K562 (cell line): Measurements from ENCODE around the gene ATP5F1A. TPM values are rescaled to one million over a fixed set of nuclear protein-coding genes. Genes with fewer than 3 reads are reported as not detected.
"Not testable (repeated sequence)": the region's sequence is repeated elsewhere in the genome, so short reads cannot be mapped to it uniquely, and the experiment has no call there.

Experiments used
- ATAC-seq: fragments of 200-7000 bp; cut with Tn5 transposase; 3 replicates; pipeline ENCODE4 v1.9.1; 2020; ENCODE audit warnings: moderate library complexity
- BruUV-seq: library from RNA; stranded (reverse); fragments of 400-500 nt; replicated peaks from 2 replicates; lab custom pipeline; 2021; lab: Mats Ljungman, UMichigan
- CTCF ChIA-PET: fragments of 300-600 bp; formaldehyde crosslinking; extraction: SDS; loops from one replicate; lab custom pipeline; 2021; ENCODE audit warnings: low intra/inter-chr PET ratio; lab: Yijun Ruan, JAX
- POLR2A ChIA-PET: fragments of 300-600, 350-650 bp; sonication (Branson Sonifier 250); formaldehyde crosslinking; extraction: SDS; loops from one replicate; lab custom pipeline; 2021; ENCODE audit warnings: antibody characterized with exemption, inconsistent platforms; lab: Yijun Ruan, JAX
- DNase-seq, 4 experiments: peaks; one replicate each; pipeline versions ENCODE4 v3.0.0 to v3.0.0-alpha.2; 2011 to 2018; ENCODE audit warnings: low spot score in 3 of 4, mixed read lengths in 3 of 4; ENCODE audit errors: extremely low read depth in 1 of 4
- FAIRE-seq: peaks from 2 replicates; lab custom pipeline; 2011; peaks lifted over from hg19 to GRCh38; lab: Jason Lieb, UNC
- H2AFZ ChIP-seq: 2 replicates; pipeline ENCODE4 v1.6.0; 2011; ENCODE audit warnings: low read depth, low read length, control low read depth, inconsistent platforms
- H3K27ac ChIP-seq: fragments of 200-600 bp; 3 replicates; pipeline ENCODE4 v1.8.0; 2011; ENCODE audit warnings: low read depth, mild to moderate bottlenecking, control low read depth, inconsistent platforms, low read length, moderate library complexity, mixed read lengths; ENCODE audit errors: extremely low read depth
- H3K27me3 ChIP-seq, 2 experiments: fragments of 300-600 bp in 1 of 2; 2 replicates in 1 of 2; 3 replicates in 1 of 2; pipeline versions ENCODE4 v1.6.0 to v1.8.0; 2011; ENCODE audit warnings: inconsistent platforms in 2 of 2, low read length in 2 of 2, mild to moderate bottlenecking in 1 of 2, mixed read lengths in 1 of 2, moderate library complexity in 1 of 2; ENCODE audit not compliant: control insufficient read depth in 2 of 2, insufficient read depth in 2 of 2
- H3K36me3 ChIP-seq: fragments of 300-600 bp; 3 replicates; pipeline ENCODE4 v1.8.0; 2011; ENCODE audit warnings: mild to moderate bottlenecking, low read length, inconsistent platforms; ENCODE audit not compliant: control insufficient read depth, insufficient read depth
- H3K4me1 ChIP-seq, 2 experiments: fragments of 200-600 bp in 1 of 2; replicated peaks in 1 of 2; 2 replicates in 1 of 2; 3 replicates in 1 of 2; pipeline versions ENCODE4 v1.5.1 to v1.8.0; 2011; ENCODE audit warnings: inconsistent platforms in 2 of 2, low read length in 2 of 2, mild to moderate bottlenecking in 1 of 2, mixed read lengths in 1 of 2, moderate library complexity in 1 of 2; ENCODE audit not compliant: control insufficient read depth in 2 of 2, insufficient read depth in 2 of 2
- H3K4me2 ChIP-seq: 2 replicates; pipeline ENCODE4 v1.6.1; 2011; ENCODE audit warnings: low read length, control low read depth, inconsistent platforms, mixed read lengths; ENCODE audit not compliant: insufficient read depth
- H3K4me3 ChIP-seq: fragments of 200-600 bp; sonication (generic), shearing (Covaris generic); 2 replicates; pipeline ENCODE4 v1.5.1; 2016; ENCODE audit warnings: control low read depth, inconsistent platforms
- H3K79me2 ChIP-seq: fragments of 200-600 bp; 3 replicates; pipeline ENCODE4 v1.8.0; 2011; ENCODE audit warnings: low read length, inconsistent platforms; ENCODE audit not compliant: control insufficient read depth, insufficient read depth
- H3K9ac ChIP-seq, 2 experiments: 2 replicates each; pipeline versions ENCODE4 v1.6.0 to v1.6.1; 2011; ENCODE audit warnings: low read depth in 2 of 2, low read length in 2 of 2, control low read depth in 1 of 2, inconsistent platforms in 1 of 2, mild to moderate bottlenecking in 1 of 2, mixed read lengths in 1 of 2; ENCODE audit not compliant: insufficient read depth in 1 of 2
- H3K9me1 ChIP-seq: one replicate; pipeline ENCODE4 v1.6.0; 2011; ENCODE audit warnings: inconsistent platforms, mild to moderate bottlenecking, low read length, moderate library complexity; ENCODE audit not compliant: control insufficient read depth, insufficient read depth
- H3K9me3 ChIP-seq: replicated peaks from 2 replicates; pipeline ENCODE4 v1.5.1; 2011; ENCODE audit warnings: low read depth, low read length, inconsistent platforms; ENCODE audit not compliant: control insufficient read depth, insufficient read depth
- H4K20me1 ChIP-seq: replicated peaks from 2 replicates; pipeline ENCODE4 v1.6.1; 2011; ENCODE audit warnings: low read length, inconsistent platforms, mixed read lengths; ENCODE audit not compliant: control insufficient read depth, insufficient read depth
- HDAC8 ChIP-seq: fragments of 450-650 bp; IDR thresholded peaks from 2 replicates; pipeline ENCODE4 v1.6.1; 2016; ENCODE audit warnings: mild to moderate bottlenecking, missing genetic modification characterization, moderate library complexity, missing compliant biosample characterization
- MIER1 ChIP-seq: fragments of 450-650 bp; IDR thresholded peaks from 2 replicates; pipeline ENCODE4 v1.6.1; 2016; ENCODE audit warnings: antibody characterized with exemption, mild to moderate bottlenecking, low read depth
- POLR2AphosphoS2 ChIP-seq: IDR thresholded peaks from 2 replicates; pipeline ENCODE4 v1.6.1; 2012; ENCODE audit warnings: low read length, improper control_type of control experiment
- POLR2B ChIP-seq: fragments of 450-650 bp; IDR thresholded peaks from 2 replicates; pipeline ENCODE4 v1.6.1; 2018; ENCODE audit warnings: low read depth; ENCODE audit not compliant: partially characterized antibody
- POU5F1 ChIP-seq: fragments of 150-350 bp; IDR thresholded peaks from 2 replicates; pipeline ENCODE4 v1.6.1; 2014; ENCODE audit warnings: borderline replicate concordance, low read length, low read depth, mild to moderate bottlenecking; ENCODE audit not compliant: partially characterized antibody
- SIN3B ChIP-seq: fragments of 450-650 bp; IDR thresholded peaks from 2 replicates; pipeline ENCODE4 v1.6.1; 2017; ENCODE audit warnings: low read depth, mild to moderate bottlenecking, moderate library complexity
- TBP ChIP-seq: optimal IDR thresholded peaks from 2 replicates; pipeline ENCODE3; 2011; ENCODE audit warnings: low read depth, low read length, improper control_type of control experiment
- TFAM ChIP-seq: fragments of 250-450 bp; sonication (Bioruptor Pico); conservative IDR thresholded peaks from 2 replicates; pipeline ENCODE4 v1.5.0; 2021; ENCODE audit warnings: mild to moderate bottlenecking, moderate library complexity
- TRIM28 ChIP-seq: fragments of 450-650 bp; IDR thresholded peaks from 2 replicates; pipeline ENCODE4 v1.6.1; 2017
- ZNF143 ChIP-seq: sonication (generic); formaldehyde crosslinking; IDR thresholded peaks from 2 replicates; pipeline ENCODE4 v1.9.0; 2022; ENCODE audit warnings: mild to moderate bottlenecking, missing genetic modification reagents
- ZNF444 ChIP-seq: fragments of 250-450 bp; sonication (Bioruptor Pico); IDR thresholded peaks from 2 replicates; pipeline ENCODE4 v1.4.0; 2020; ENCODE audit warnings: mild to moderate bottlenecking, moderate library complexity
- ZNF668 ChIP-seq: fragments of 250-450 bp; sonication (Bioruptor Pico); IDR thresholded peaks from 2 replicates; pipeline ENCODE4 v1.8.0; 2022; ENCODE audit warnings: mild to moderate bottlenecking, inconsistent platforms
- WGBS: fragments of 100-300 bp; shearing (Covaris generic); methylation state at CpG from one replicate; pipeline ENCODE4 v1.1.6; 2016; ENCODE audit warnings: low coverage, mixed read lengths; ENCODE audit not compliant: insufficient coverage; ENCODE audit errors: missing lambda C conversion rate; 5-methylcytosine and 5-hydroxymethylcytosine counted together
- in situ Hi-C: fragments of 300-500 bp; cut with MboI; formaldehyde crosslinking; loops from 4 replicates; pipeline ENCODE4 v1.15.0; 2018; ENCODE audit warnings: inconsistent platforms, mixed read lengths
- intact Hi-C: fragments of 100-400 bp; cut with micrococcal nuclease; formaldehyde crosslinking; loops from 2 replicates; pipeline ENCODE4 v1.14.2; 2022
- polyA plus RNA-seq, 8 experiments: library from polyadenylated mRNA; depleted of rRNA in 4 of 8; stranded (reverse) in 5 of 8; unstranded in 3 of 8; fragments of >200 nt; fragmentation: Nextera tagmentation in 2 of 8; fragmentation: Illumina TruSeq in 1 of 8; extraction: Ambion mirVana in 2 of 8; extraction: Trizol in 1 of 8; gene quantifications; 2 replicates each; pipeline versions ENCODE4 v1.2.1 to v1.2.3, GENCODE V29; 2011 to 2014; ENCODE audit warnings: inconsistent platforms in 1 of 8, missing spikeins in 1 of 8
- total RNA-seq, 7 experiments: library from RNA; depleted of rRNA in 6 of 7; stranded (reverse); fragments of >200 nt in 6 of 7; fragmentation: Illumina TruSeq in 2 of 7; extraction: Trizol in 2 of 7; gene quantifications; 2 replicates each; pipeline versions ENCODE4 v1.2.1 to v1.2.3, GENCODE V29; 2011 to 2021; ENCODE audit warnings: low replicate concordance in 1 of 7
- TF ChIP-seq, protein P1 (sequence below): fragments of 250-450 bp; sonication (Bioruptor Pico); IDR thresholded peaks from 2 replicates; pipeline ENCODE4 v1.8.0; 2021; ENCODE audit warnings: moderate library complexity, mild to moderate bottlenecking, inconsistent platforms
- TF ChIP-seq, protein P2 (sequence below): fragments of 250-450 bp; sonication (Bioruptor Pico); IDR thresholded peaks from 2 replicates; pipeline ENCODE4 v1.5.1; 2021; ENCODE audit warnings: mild to moderate bottlenecking

Gene ATP5F1A
- total and polyA plus RNA-seq, 9 of the 15 experiments (the other 6 are each of a cell fraction or from before 2014, with no cell fraction given) = 377 to 762 (median 490) TPM

DNA sequence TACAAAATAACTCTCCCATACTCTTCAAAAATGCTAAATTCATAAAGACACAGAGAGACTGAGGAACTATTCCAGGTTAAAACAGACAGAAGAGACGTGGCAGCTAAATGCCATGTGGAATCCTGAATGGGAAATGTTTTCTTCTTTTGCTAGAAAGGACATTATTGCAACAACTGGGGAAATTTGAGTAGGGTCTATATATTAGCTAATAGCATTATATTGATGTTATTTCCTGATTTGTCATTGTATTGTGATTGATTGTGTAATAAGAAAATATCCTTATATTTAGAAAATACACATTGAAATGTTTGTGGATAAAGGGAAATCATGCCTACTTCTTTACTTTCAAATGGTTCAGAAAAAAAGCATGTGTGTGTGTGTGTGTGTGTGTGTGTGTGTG is 49.5 kb downstream of the ATP5F1A start:
- Histone ChIP-seq H3K4me3 (no peak overlapping the region), H3K9ac (no peak overlapping the region), H4K20me1 (no peaks in the 10 kb centered on the region), H3K9me3 (no peaks in the 10 kb centered on the region), H3K79me2 (peaks cover 41% of the 10 kb centered on the region), H3K36me3 (0 out of 3 replicates have a peak, but pooled peaks cover 4% of the 10 kb centered on the region), H2AFZ (no peak overlapping the region), H3K4me2 (no peak overlapping the region), H3K27ac (no peak overlapping the region), H3K27me3 (no peaks in the 10 kb centered on the region), H3K9me1 (no peaks in the 10 kb centered on the region), H3K4me1 (peaks cover 0 to 13% of the 10 kb centered on the region in 2 experiments; a peak in 2 of 5 replicates)
- no peak for FAIRE-seq
- in situ Hi-C loops (no loop called here), intact Hi-C loops (no loop called here)
- POLR2A ChIA-PET = no interaction called here
- CTCF ChIA-PET = no interaction called here
- 100% methylated on average over 1 of the region's 1 CpG for WGBS
- no TSS peak for BruUV-seq
- no peak for DNase-seq
- no peak for ATAC-seq
- TF ChIP-seq ZNF444 (CRISPR knock-in tag) = no peak
- TF ChIP-seq, protein P1, sequence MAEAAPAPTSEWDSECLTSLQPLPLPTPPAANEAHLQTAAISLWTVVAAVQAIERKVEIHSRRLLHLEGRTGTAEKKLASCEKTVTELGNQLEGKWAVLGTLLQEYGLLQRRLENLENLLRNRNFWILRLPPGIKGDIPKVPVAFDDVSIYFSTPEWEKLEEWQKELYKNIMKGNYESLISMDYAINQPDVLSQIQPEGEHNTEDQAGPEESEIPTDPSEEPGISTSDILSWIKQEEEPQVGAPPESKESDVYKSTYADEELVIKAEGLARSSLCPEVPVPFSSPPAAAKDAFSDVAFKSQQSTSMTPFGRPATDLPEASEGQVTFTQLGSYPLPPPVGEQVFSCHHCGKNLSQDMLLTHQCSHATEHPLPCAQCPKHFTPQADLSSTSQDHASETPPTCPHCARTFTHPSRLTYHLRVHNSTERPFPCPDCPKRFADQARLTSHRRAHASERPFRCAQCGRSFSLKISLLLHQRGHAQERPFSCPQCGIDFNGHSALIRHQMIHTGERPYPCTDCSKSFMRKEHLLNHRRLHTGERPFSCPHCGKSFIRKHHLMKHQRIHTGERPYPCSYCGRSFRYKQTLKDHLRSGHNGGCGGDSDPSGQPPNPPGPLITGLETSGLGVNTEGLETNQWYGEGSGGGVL (CRISPR knock-in tag) = no peak
- TF ChIP-seq, protein P2, sequence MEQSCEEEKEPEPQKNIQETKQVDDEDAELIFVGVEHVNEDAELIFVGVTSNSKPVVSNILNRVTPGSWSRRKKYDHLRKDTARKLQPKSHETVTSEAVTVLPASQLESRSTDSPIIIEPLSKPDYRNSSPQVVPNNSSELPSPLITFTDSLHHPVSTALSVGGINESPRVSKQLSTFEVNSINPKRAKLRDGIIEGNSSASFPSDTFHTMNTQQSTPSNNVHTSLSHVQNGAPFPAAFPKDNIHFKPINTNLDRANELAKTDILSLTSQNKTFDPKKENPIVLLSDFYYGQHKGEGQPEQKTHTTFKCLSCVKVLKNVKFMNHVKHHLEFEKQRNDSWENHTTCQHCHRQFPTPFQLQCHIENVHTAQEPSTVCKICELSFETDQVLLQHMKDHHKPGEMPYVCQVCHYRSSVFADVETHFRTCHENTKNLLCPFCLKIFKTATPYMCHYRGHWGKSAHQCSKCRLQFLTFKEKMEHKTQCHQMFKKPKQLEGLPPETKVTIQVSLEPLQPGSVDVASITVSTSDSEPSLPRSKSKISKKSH = no peak
- no peak for TF ChIP-seq POU5F1
- TF ChIP-seq TFAM (CRISPR knock-in tag) = no peak
- TF ChIP-seq SIN3B = no peak
- no peak for TF ChIP-seq POLR2AphosphoS2
- no peak for TF ChIP-seq ZNF668 (CRISPR knock-in tag)
- TF ChIP-seq HDAC8 (tag) = no peak
- TF ChIP-seq ZNF143 (CRISPR knock-in tag) = no peak
- TF ChIP-seq TBP = no peak
- no peak for TF ChIP-seq POLR2B
- TF ChIP-seq TRIM28 = no peak
- no peak for TF ChIP-seq MIER1
- TF ChIP-seq, all 486 proteins: peak for 0

DNA sequence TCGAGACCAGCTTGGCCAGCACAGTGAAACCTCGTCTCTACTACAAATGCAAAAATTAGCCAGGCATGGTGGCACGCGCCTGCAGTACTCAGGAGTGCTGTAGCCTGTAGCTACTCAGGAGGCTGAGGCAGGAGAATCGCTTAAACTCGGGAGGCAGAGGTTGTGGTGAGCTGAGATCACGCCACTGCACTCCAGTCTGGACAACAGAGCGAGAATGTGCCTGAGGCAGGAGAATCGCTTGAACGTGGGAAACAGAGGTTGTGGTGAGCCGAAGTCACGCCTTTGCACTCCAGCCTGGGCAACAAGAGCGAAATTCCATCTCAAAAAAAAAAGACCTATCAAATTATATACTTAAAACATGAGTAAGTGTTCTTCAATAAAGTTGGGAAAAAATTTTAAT is 50.7 kb downstream of the ATP5F1A start:
- H2AFZ ChIP-seq, DNase-seq, POLR2A ChIA-PET: not testable (repeated sequence)

More for the DNA sequence above, 50.7 kb downstream of the ATP5F1A start:
- CTCF ChIA-PET, H4K20me1 ChIP-seq, H3K4me3 ChIP-seq, FAIRE-seq, H3K27me3 ChIP-seq, H3K4me2 ChIP-seq, ATAC-seq, H3K9ac ChIP-seq, H3K9me1 ChIP-seq, BruUV-seq, H3K27ac ChIP-seq, in situ Hi-C loops, intact Hi-C loops, H3K9me3 ChIP-seq, H3K36me3 ChIP-seq: not testable (repeated sequence)
- Histone ChIP-seq H3K79me2 (peaks cover 38% of the 10 kb centered on the region), H3K4me1 (peaks cover 0 to 13% of the 10 kb centered on the region in 2 experiments; a peak in 3 of 5 replicates)
- 87% methylated on average over 10 of the region's 13 CpGs for WGBS
